Peyer's patch (tissue), 4 donors: ENCODE results near the gene NCR3LG1. TPM values are rescaled to one million over a fixed set of nuclear protein-coding genes. Genes with fewer than 3 reads are reported as not detected.

Source experiments
- DNase-seq, 3 donors: peaks; one replicate each; pipeline ENCODE4 v3.0.0-alpha.2; 2017 to 2019
- H3K27ac ChIP-seq, 4 donors: fragments of 200-600 bp; sonication (generic); one replicate each; pipeline ENCODE4 v1.5.1; 2016 to 2019
- H3K27me3 ChIP-seq, 2 donors: fragments of 200-600 bp; sonication (generic); one replicate each; pipeline ENCODE4 v1.5.1; 2019
- H3K36me3 ChIP-seq, 3 donors: fragments of 200-600 bp; sonication (generic); one replicate each; pipeline ENCODE4 v1.5.1; 2016 to 2019
- H3K4me1 ChIP-seq, 4 donors: fragments of 200-600 bp; sonication (generic); one replicate each; pipeline ENCODE4 v1.5.1; 2016 to 2019
- H3K4me3 ChIP-seq, 4 donors: fragments of 200-600 bp; sonication (generic); 1 replicate in 3 of 4; 2 replicates in 1 of 4; pipeline ENCODE4 v1.5.1; 2016 to 2019; ENCODE audit warnings: mild to moderate bottlenecking in 1 of 4
- H3K9me3 ChIP-seq, 4 donors: fragments of 200-600 bp; sonication (generic); one replicate each; pipeline ENCODE4 v1.5.1; 2016 to 2019; ENCODE audit warnings: mild to moderate bottlenecking in 1 of 4
- CTCF ChIP-seq, 6 experiments: fragments of 450-650 bp in 4 of 6; fragments of 200-600 bp in 2 of 6; sonication (generic) in 1 of 6; IDR thresholded peaks; one replicate each; pipeline ENCODE4 v1.5.1; 2017 to 2019; ENCODE audit warnings: antibody characterized with exemption in 6 of 6, mild to moderate bottlenecking in 3 of 6, moderate library complexity in 1 of 6
- POLR2A ChIP-seq, 2 donors: fragments of 450-650 bp; IDR thresholded peaks; one replicate each; pipeline ENCODE4 v1.5.1; 2017; ENCODE audit warnings: antibody characterized with exemption in 2 of 2, mild to moderate bottlenecking in 2 of 2, moderate library complexity in 2 of 2
- total RNA-seq, 4 donors: library from RNA; depleted of rRNA; stranded (reverse); fragments of >200 nt; gene quantifications; one replicate each; pipeline ENCODE4 v1.1.0, GENCODE V29; 2016

The NCR3LG1 gene
- total RNA-seq, 4 donors from 2014 or later, result 3.3 to 25.7 (median 15.0) TPM

- H3K27ac ChIP-seq, result no peak overlapping the region
- TF ChIP-seq POLR2A (IDR thresholded peaks at IDR 0.05) (no peak), CTCF (IDR thresholded peaks at IDR 0.05) (no peak)
- no peak for DNase-seq
Measured at GRCh38 chr11:17331669-17332068, 19.9 kb upstream of the NCR3LG1 start.

GRCh38 chr11:17333799-17334586 is 17.6 kb upstream of the NCR3LG1 start:
- H3K4me1 ChIP-seq, result no peaks in the 10 kb centered on the region
- no peaks in the 10 kb centered on the region for H3K27me3 ChIP-seq
- no peak for DNase-seq
- no peak overlapping the region for H3K27ac ChIP-seq
- TF ChIP-seq POLR2A (IDR thresholded peaks at IDR 0.05), result no peak
- TF ChIP-seq CTCF (IDR thresholded peaks at IDR 0.05), result no peak
- H3K36me3 ChIP-seq, result no peaks in the 10 kb centered on the region
- no peaks in the 10 kb centered on the region for H3K9me3 ChIP-seq
- H3K4me3 ChIP-seq, result no peak overlapping the region

More at GRCh38 chr11:17331669-17332068, 19.9 kb upstream of the NCR3LG1 start:
- Histone ChIP-seq H3K4me1 (no peaks in the 10 kb centered on the region), H3K9me3 (no peaks in the 10 kb centered on the region), H3K27me3 (no peaks in the 10 kb centered on the region), H3K36me3 (no peaks in the 10 kb centered on the region), H3K4me3 (no peak overlapping the region)

- no peaks in the 10 kb centered on the region for H3K4me1 ChIP-seq
- H3K9me3 ChIP-seq, result no peaks in the 10 kb centered on the region
- H3K36me3 ChIP-seq, result no peaks in the 10 kb centered on the region
- TF ChIP-seq CTCF (IDR thresholded peaks at IDR 0.05) (no peak), POLR2A (IDR thresholded peaks at IDR 0.05) (no peak)
- no peaks in the 10 kb centered on the region for H3K27me3 ChIP-seq
- DNase-seq, result no peak
- H3K4me3 ChIP-seq, result no peak overlapping the region
- no peak overlapping the region for H3K27ac ChIP-seq
Measured at GRCh38 chr11:17343257-17343656, 8.3 kb upstream of the NCR3LG1 start.

GRCh38 chr11:17343907-17344306 is 7.7 kb upstream of the NCR3LG1 start:
- TF ChIP-seq CTCF (IDR thresholded peaks at IDR 0.05), result no peak
- TF ChIP-seq POLR2A (IDR thresholded peaks at IDR 0.05), result no peak
- Histone ChIP-seq H3K4me3 (no peak overlapping the region), H3K4me1 (no peaks in the 10 kb centered on the region), H3K27me3 (no peaks in the 10 kb centered on the region), H3K9me3 (no peaks in the 10 kb centered on the region), H3K36me3 (no peaks in the 10 kb centered on the region), H3K27ac (no peak overlapping the region)
- DNase-seq, result no peak

- no peak overlapping the region for H3K4me3 ChIP-seq
- no peaks in the 10 kb centered on the region for H3K36me3 ChIP-seq
- H3K9me3 ChIP-seq, result no peaks in the 10 kb centered on the region
- DNase-seq, result no peak
- no peak for TF ChIP-seq POLR2A (IDR thresholded peaks at IDR 0.05)
- H3K27me3 ChIP-seq, result no peaks in the 10 kb centered on the region
- peaks cover 0 to 4% (median 2%) of the 10 kb centered on the region in 4 donors for H3K4me1 ChIP-seq
- H3K27ac ChIP-seq, result no peak overlapping the region
Measured at GRCh38 chr11:17347676-17348075, 3.9 kb upstream of the NCR3LG1 start.

GRCh38 chr11:17350455-17351171 is 987 bp upstream of the NCR3LG1 start:
- DNase-seq, result no peak
- Histone ChIP-seq H3K36me3 (no peaks in the 10 kb centered on the region), H3K4me1 (peaks cover 0 to 10% (median 6%) of the 10 kb centered on the region in 4 donors), H3K9me3 (no peaks in the 10 kb centered on the region), H3K27ac (no peak overlapping the region), H3K4me3 (no peak overlapping the region), H3K27me3 (no peaks in the 10 kb centered on the region)
- TF ChIP-seq POLR2A (IDR thresholded peaks at IDR 0.05), result no peak
- TF ChIP-seq CTCF (IDR thresholded peaks at IDR 0.05), result no peak
